Measurements from ENCODE around the gene TAGAP.

The TAGAP gene

GRCh38 chr6:159043251-159043650 is 1.5 kb downstream of the TAGAP start:
- H3K27me3 ChIP-seq (ENCODE audit: insufficient read depth, low read length) = no peaks in the 10 kb centered on the region
- peak overlapping the region; percentile 84 for H3K4me3 ChIP-seq (ENCODE audit: low read depth, low read length, poor library complexity, severe bottlenecking)

GRCh38 chr6:159042826-159043181 is 2.0 kb downstream of the TAGAP start:
- Histone ChIP-seq H2AFZ (ENCODE audit: low read length) (no peak overlapping the region), H3K9ac (ENCODE audit: low read length) (peak overlapping the region; percentile 92), H3F3A (ENCODE audit: insufficient read depth, low read length) (peaks cover 8% of the 10 kb centered on the region; the same call in 1 of the 2 replicates), H3K4me1 (ENCODE audit: insufficient read depth, low read length, severe bottlenecking) (peaks cover 77% of the 10 kb centered on the region), H3K36me3 (ENCODE audit: insufficient read depth, low read length) (peaks cover 63% of the 10 kb centered on the region), H3K9me2 (ENCODE audit: low read depth, low read length) (no peaks in the 10 kb centered on the region), H3K79me2 (ENCODE audit: insufficient read depth, low read length) (peaks cover 26% of the 10 kb centered on the region), H3K27ac (ENCODE audit: low read depth, low read length, poor library complexity, severe bottlenecking) (peak overlapping the region; percentile 89), H3K4me2 (ENCODE audit: low read length) (peak overlapping the region; percentile 97), H3K4me3 (ENCODE audit: low read depth, low read length, poor library complexity, severe bottlenecking) (peak overlapping the region; percentile 84), H4K20me1 (ENCODE audit: insufficient read depth, low read length) (no peaks in the 10 kb centered on the region), H3K27me3 (ENCODE audit: insufficient read depth, low read length) (no peaks in the 10 kb centered on the region), H3K9me3 (ENCODE audit: low read length) (no peaks in the 10 kb centered on the region)
- TF ChIP-seq EZH2 (IDR thresholded peaks at IDR 0.05; ENCODE audit: borderline replicate concordance, low read length) (no peak), CTCF (IDR thresholded peaks at IDR 0.05; ENCODE audit: low read length) (peak; percentile 2; the same call in 1 of the 2 replicates)

More at GRCh38 chr6:159043251-159043650, 1.5 kb downstream of the TAGAP start:
- Histone ChIP-seq H2AFZ (ENCODE audit: low read length) (no peak overlapping the region), H3K9me2 (ENCODE audit: low read depth, low read length) (no peaks in the 10 kb centered on the region), H3K4me1 (ENCODE audit: insufficient read depth, low read length, severe bottlenecking) (peaks cover 76% of the 10 kb centered on the region), H3K27ac (ENCODE audit: low read depth, low read length, poor library complexity, severe bottlenecking) (peak overlapping the region; percentile 89), H3F3A (ENCODE audit: insufficient read depth, low read length) (peaks cover 8% of the 10 kb centered on the region; the same call in 1 of the 2 replicates), H4K20me1 (ENCODE audit: insufficient read depth, low read length) (no peaks in the 10 kb centered on the region), H3K36me3 (ENCODE audit: insufficient read depth, low read length) (peaks cover 59% of the 10 kb centered on the region), H3K9ac (ENCODE audit: low read length) (peak overlapping the region; percentile 92), H3K9me3 (ENCODE audit: low read length) (no peaks in the 10 kb centered on the region), H3K4me2 (ENCODE audit: low read length) (peak overlapping the region; percentile 97), H3K79me2 (ENCODE audit: insufficient read depth, low read length) (peaks cover 26% of the 10 kb centered on the region)
- TF ChIP-seq EZH2 (IDR thresholded peaks at IDR 0.05; ENCODE audit: borderline replicate concordance, low read length) = no peak
- TF ChIP-seq CTCF (IDR thresholded peaks at IDR 0.05; ENCODE audit: low read length) = no peak

GRCh38 chr6:159042003-159042825 is 2.6 kb downstream of the TAGAP start:
- Histone ChIP-seq H3K36me3 (ENCODE audit: insufficient read depth, low read length) (peaks cover 69% of the 10 kb centered on the region), H3K27me3 (ENCODE audit: insufficient read depth, low read length) (no peaks in the 10 kb centered on the region), H3K79me2 (ENCODE audit: insufficient read depth, low read length) (peaks cover 26% of the 10 kb centered on the region), H3K4me3 (ENCODE audit: low read depth, low read length, poor library complexity, severe bottlenecking) (peak overlapping the region; percentile 84), H3K4me1 (ENCODE audit: insufficient read depth, low read length, severe bottlenecking) (peaks cover 74% of the 10 kb centered on the region), H4K20me1 (ENCODE audit: insufficient read depth, low read length) (no peaks in the 10 kb centered on the region), H2AFZ (ENCODE audit: low read length) (no peak overlapping the region), H3K27ac (ENCODE audit: low read depth, low read length, poor library complexity, severe bottlenecking) (peak overlapping the region; percentile 89), H3F3A (ENCODE audit: insufficient read depth, low read length) (peaks cover 8% of the 10 kb centered on the region; the same call in 1 of the 2 replicates), H3K9ac (ENCODE audit: low read length) (peak overlapping the region; percentile 92; the same call in 1 of the 2 replicates), H3K9me2 (ENCODE audit: low read depth, low read length) (no peaks in the 10 kb centered on the region), H3K4me2 (ENCODE audit: low read length) (peak overlapping the region; percentile 97), H3K9me3 (ENCODE audit: low read length) (no peaks in the 10 kb centered on the region)
- TF ChIP-seq CTCF (IDR thresholded peaks at IDR 0.05; ENCODE audit: low read length) (peak; percentile 99), EZH2 (IDR thresholded peaks at IDR 0.05; ENCODE audit: borderline replicate concordance, low read length) (no peak)

Measured in OCI-LY1 (cell line).